H9 (cell line): ENCODE results near the gene FYCO1. TPM values are rescaled to one million over a fixed set of nuclear protein-coding genes. Genes with fewer than 3 reads are reported as not detected.

Experiments used
- DNase-seq: peaks from one replicate; pipeline ENCODE4 v3.0.0-alpha.2; 2017
- H2AFZ ChIP-seq: one replicate; pipeline ENCODE4 v1.6.1; 2013; ENCODE audit warnings: mild to moderate bottlenecking, low read length, control low read depth, moderate library complexity
- H2AK5ac ChIP-seq: 2 replicates; pipeline ENCODE4 v1.6.1; 2013; ENCODE audit warnings: low read length, control low read depth, mixed read lengths; ENCODE audit not compliant: insufficient read length
- H2BK120ac ChIP-seq: one replicate; pipeline ENCODE4 v1.6.1; 2013; ENCODE audit warnings: low read depth, mild to moderate bottlenecking, low read length, control low read depth, inconsistent platforms; ENCODE audit not compliant: poor library complexity, severe bottlenecking
- H2BK12ac ChIP-seq: 2 replicates; pipeline ENCODE4 v1.6.1; 2013; ENCODE audit warnings: low read length, control low read depth, mixed read lengths, low read depth; ENCODE audit not compliant: insufficient read length
- H2BK15ac ChIP-seq: 2 replicates; pipeline ENCODE4 v1.6.1; 2013; ENCODE audit warnings: low read depth, low read length, control low read depth
- H2BK20ac ChIP-seq: one replicate; pipeline ENCODE4 v1.6.1; 2013; ENCODE audit warnings: low read depth, mild to moderate bottlenecking, low read length, control low read depth, inconsistent platforms; ENCODE audit not compliant: poor library complexity, severe bottlenecking
- H2BK5ac ChIP-seq: 2 replicates; pipeline ENCODE4 v1.6.1; 2013; ENCODE audit warnings: low read length, control low read depth, mixed read lengths; ENCODE audit not compliant: insufficient read length
- H3K14ac ChIP-seq: 2 replicates; pipeline ENCODE4 v1.6.1; 2013; ENCODE audit warnings: low read length, control low read depth; ENCODE audit not compliant: insufficient read depth
- H3K18ac ChIP-seq: 2 replicates; pipeline ENCODE4 v1.6.1; 2013; ENCODE audit warnings: low read depth, mild to moderate bottlenecking, mixed read lengths, low read length, control low read depth; ENCODE audit not compliant: insufficient read length
- H3K23ac ChIP-seq: 2 replicates; pipeline ENCODE4 v1.6.1; 2013; ENCODE audit warnings: low read length, control low read depth, mixed read lengths, low read depth; ENCODE audit not compliant: insufficient read length
- H3K23me2 ChIP-seq: 2 replicates; pipeline ENCODE4 v1.6.1; 2013; ENCODE audit warnings: low read depth, mild to moderate bottlenecking, mixed read lengths, low read length, control low read depth; ENCODE audit not compliant: insufficient read length, poor library complexity, severe bottlenecking
- H3K27ac ChIP-seq: 2 replicates; pipeline ENCODE4 v1.5.1; 2013; ENCODE audit warnings: low read length, control low read depth, mixed read lengths, low read depth; ENCODE audit not compliant: insufficient read length
- H3K27me3 ChIP-seq: 2 replicates; pipeline ENCODE4 v1.6.1; 2013; ENCODE audit warnings: low read length, control low read depth, inconsistent platforms; ENCODE audit not compliant: insufficient read depth
- H3K4ac ChIP-seq: 2 replicates; pipeline ENCODE4 v1.6.1; 2013; ENCODE audit warnings: low read depth, mild to moderate bottlenecking, control low read depth, inconsistent platforms, low read length, moderate library complexity
- H3K4me1 ChIP-seq: 2 replicates; pipeline ENCODE4 v1.6.1; 2013; ENCODE audit warnings: low read length, control low read depth, inconsistent platforms; ENCODE audit not compliant: insufficient read depth
- H3K4me2 ChIP-seq: 2 replicates; pipeline ENCODE4 v1.6.1; 2013; ENCODE audit warnings: low read length, control low read depth, mixed read lengths; ENCODE audit not compliant: insufficient read length, insufficient read depth
- H3K56ac ChIP-seq: 2 replicates; pipeline ENCODE4 v1.6.1; 2013; ENCODE audit warnings: low read depth, mild to moderate bottlenecking, mixed read lengths, low read length, control low read depth; ENCODE audit not compliant: insufficient read length
- H3K79me1 ChIP-seq: 2 replicates; pipeline ENCODE4 v1.6.1; 2013; ENCODE audit warnings: low read depth, mild to moderate bottlenecking, moderate library complexity, low read length, control low read depth, inconsistent platforms; ENCODE audit not compliant: insufficient read depth, poor library complexity, severe bottlenecking
- H3K79me2 ChIP-seq: 2 replicates; pipeline ENCODE4 v1.6.1; 2013; ENCODE audit warnings: low read length, control low read depth, inconsistent platforms; ENCODE audit not compliant: insufficient read depth
- H3K9ac ChIP-seq: 2 replicates; pipeline ENCODE4 v1.6.1; 2013; ENCODE audit warnings: low read length, control low read depth, mixed read lengths; ENCODE audit not compliant: insufficient read length; ENCODE audit errors: extremely low read depth
- H3K9me3 ChIP-seq: one replicate; pipeline ENCODE4 v1.6.1; 2013; ENCODE audit warnings: low read depth, low read length, inconsistent platforms; ENCODE audit not compliant: control insufficient read depth
- H3T11ph ChIP-seq: one replicate; pipeline ENCODE4 v1.6.1; 2013; ENCODE audit warnings: mild to moderate bottlenecking, low read length, control low read depth, inconsistent platforms
- H4K20me1 ChIP-seq: one replicate; pipeline ENCODE4 v1.6.1; 2013; ENCODE audit not compliant: control insufficient read depth, insufficient read length, insufficient read depth
- H4K5ac ChIP-seq: 2 replicates; pipeline ENCODE4 v1.6.1; 2013; ENCODE audit warnings: low read depth, mild to moderate bottlenecking, mixed read lengths, low read length, control low read depth; ENCODE audit not compliant: insufficient read length
- H4K8ac ChIP-seq: replicated peaks from 2 replicates; pipeline ENCODE4 v1.6.1; 2013; ENCODE audit warnings: low read length, control low read depth, mixed read lengths, low read depth; ENCODE audit not compliant: insufficient read length
- H4K91ac ChIP-seq: 2 replicates; pipeline ENCODE4 v1.6.1; 2013; ENCODE audit warnings: low read depth, mild to moderate bottlenecking, moderate library complexity, mixed read lengths, low read length, control low read depth; ENCODE audit not compliant: insufficient read length
- H3K27ac Mint-ChIP-seq, 3 experiments: 2 replicates in 2 of 3; 3 replicates in 1 of 3; pipeline ENCODE4 v1.8.0; 2020 to 2021; ENCODE audit warnings: mixed read lengths in 3 of 3, mild to moderate bottlenecking in 1 of 3, moderate library complexity in 1 of 3
- H3K27me3 Mint-ChIP-seq: 2 replicates; pipeline ENCODE4 v1.8.0; 2021; ENCODE audit warnings: low read depth, mild to moderate bottlenecking, moderate library complexity, mixed read lengths
- H3K36me3 Mint-ChIP-seq, 3 experiments: 2 replicates in 2 of 3; 3 replicates in 1 of 3; pipeline ENCODE4 v1.8.0; 2020 to 2021; ENCODE audit warnings: low read depth in 3 of 3, mixed read lengths in 3 of 3; ENCODE audit not compliant: insufficient read depth in 1 of 3
- H3K4me1 Mint-ChIP-seq, 2 experiments: 2 replicates each; pipeline ENCODE4 v1.8.0; 2020; ENCODE audit warnings: mixed read lengths in 2 of 2
- H3K4me3 Mint-ChIP-seq, 2 experiments: 2 replicates in 1 of 2; 3 replicates in 1 of 2; pipeline ENCODE4 v1.8.0; 2020 to 2021; ENCODE audit warnings: mild to moderate bottlenecking in 2 of 2, mixed read lengths in 2 of 2, moderate library complexity in 1 of 2
- H3K9me3 Mint-ChIP-seq, 2 experiments: 2 replicates in 1 of 2; 3 replicates in 1 of 2; pipeline ENCODE4 v1.8.0; 2020; ENCODE audit warnings: mild to moderate bottlenecking in 2 of 2, mixed read lengths in 2 of 2, moderate library complexity in 1 of 2
- WGBS: extraction: QIAGEN DNeasy Blood & Tissue Kit; methylation state at CpG from one replicate; pipeline ENCODE4 v1.1.7; 2013; ENCODE audit warnings: missing lambda C conversion rate, low lambda C conversion rate, mixed read lengths; ENCODE audit not compliant: insufficient read length; ENCODE audit errors: extremely low coverage; 5-methylcytosine and 5-hydroxymethylcytosine counted together
- total RNA-seq: library from RNA; stranded (reverse); gene quantifications from 2 replicates; pipeline ENCODE4 v1.2.1, GENCODE V29; 2021
- TF ChIP-seq, protein P1 (sequence below): fragments of 200-600 bp; sonication (generic); conservative IDR thresholded peaks from 3 replicates; pipeline ENCODE4 v1.8.0; 2021; ENCODE audit warnings: antibody characterized with exemption, mild to moderate bottlenecking

FYCO1 gene
- total RNA-seq, 1 experiment from 2014 or later: 10.4 TPM

DNA sequence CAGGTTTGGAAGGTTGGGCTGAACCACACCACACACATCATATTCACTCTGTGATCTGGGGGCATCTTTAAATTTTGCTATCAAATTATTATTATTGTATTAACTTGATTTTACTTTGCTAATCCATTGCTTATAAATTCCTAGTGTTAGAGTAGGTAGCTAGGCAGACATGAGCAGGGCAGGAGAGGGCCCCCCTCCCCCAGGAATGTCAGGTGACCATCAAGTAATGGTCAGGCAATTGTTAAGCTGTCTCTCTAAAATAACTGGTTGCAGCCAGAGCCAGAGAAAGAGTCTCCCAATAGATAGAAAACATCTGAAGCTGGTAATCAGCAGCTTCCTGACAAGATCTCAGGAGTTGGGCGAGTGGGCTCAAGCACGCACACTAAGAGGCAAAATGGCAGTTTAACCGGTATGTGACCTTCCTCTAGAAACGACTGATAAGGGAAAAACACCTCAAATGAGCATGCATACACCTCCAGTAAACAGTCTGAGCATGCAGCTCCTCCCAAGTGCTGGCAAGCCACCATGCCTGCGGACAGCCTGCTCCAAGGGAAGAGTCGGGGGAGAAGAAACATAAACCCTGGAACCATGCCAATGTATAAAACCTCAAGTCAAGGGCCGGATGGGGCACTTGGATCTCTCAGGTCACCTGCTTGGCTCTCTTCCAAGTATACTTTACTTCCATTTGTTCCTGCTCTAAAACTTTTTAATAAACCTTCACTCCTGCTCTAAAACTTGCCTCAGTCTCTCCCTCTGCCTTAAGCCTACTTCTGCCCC is 55.4 kb downstream of the FYCO1 start:
- Histone ChIP-seq H3K9ac (no peak overlapping the region), H4K91ac (no peak overlapping the region), H3K79me1 (no peaks in the 10 kb centered on the region), H3K79me2 (no peaks in the 10 kb centered on the region), H3K4me2 (no peak overlapping the region), H2BK15ac (no peak overlapping the region), H3K9me3 (no peaks in the 10 kb centered on the region), H4K20me1 (no peaks in the 10 kb centered on the region), H3K4me1 (no peaks in the 10 kb centered on the region), H3K18ac (no peak overlapping the region), H2BK12ac (no peak overlapping the region), H3K27ac (no peak overlapping the region), H2BK5ac (no peak overlapping the region), H3K23ac (no peak overlapping the region), H2BK20ac (no peak overlapping the region), H2AK5ac (no peak overlapping the region), H2BK120ac (no peak overlapping the region), H4K5ac (no peak overlapping the region), H3K56ac (no peak overlapping the region), H3K27me3 (no peaks in the 10 kb centered on the region), H3T11ph (no peak overlapping the region), H3K4ac (no peak overlapping the region), H4K8ac (no peak overlapping the region), H3K23me2 (no peaks in the 10 kb centered on the region), H2AFZ (no peak overlapping the region), H3K14ac (no peak overlapping the region)
- no peak overlapping the region for H3K4me3 Mint-ChIP-seq
- no CpG with 5 or more reads among the region's 7 CpGs for WGBS
- TF ChIP-seq, protein P1, sequence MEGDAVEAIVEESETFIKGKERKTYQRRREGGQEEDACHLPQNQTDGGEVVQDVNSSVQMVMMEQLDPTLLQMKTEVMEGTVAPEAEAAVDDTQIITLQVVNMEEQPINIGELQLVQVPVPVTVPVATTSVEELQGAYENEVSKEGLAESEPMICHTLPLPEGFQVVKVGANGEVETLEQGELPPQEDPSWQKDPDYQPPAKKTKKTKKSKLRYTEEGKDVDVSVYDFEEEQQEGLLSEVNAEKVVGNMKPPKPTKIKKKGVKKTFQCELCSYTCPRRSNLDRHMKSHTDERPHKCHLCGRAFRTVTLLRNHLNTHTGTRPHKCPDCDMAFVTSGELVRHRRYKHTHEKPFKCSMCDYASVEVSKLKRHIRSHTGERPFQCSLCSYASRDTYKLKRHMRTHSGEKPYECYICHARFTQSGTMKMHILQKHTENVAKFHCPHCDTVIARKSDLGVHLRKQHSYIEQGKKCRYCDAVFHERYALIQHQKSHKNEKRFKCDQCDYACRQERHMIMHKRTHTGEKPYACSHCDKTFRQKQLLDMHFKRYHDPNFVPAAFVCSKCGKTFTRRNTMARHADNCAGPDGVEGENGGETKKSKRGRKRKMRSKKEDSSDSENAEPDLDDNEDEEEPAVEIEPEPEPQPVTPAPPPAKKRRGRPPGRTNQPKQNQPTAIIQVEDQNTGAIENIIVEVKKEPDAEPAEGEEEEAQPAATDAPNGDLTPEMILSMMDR: no peak
- peaks cover 9 to 27% (median 23%) of the 10 kb centered on the region in 3 experiments; a peak in 5 of 7 replicates for H3K36me3 Mint-ChIP-seq
- H3K9me3 Mint-ChIP-seq: no peaks in the 10 kb centered on the region
- H3K4me1 Mint-ChIP-seq: peaks cover 16 to 20% of the 10 kb centered on the region in 2 experiments
- H3K27me3 Mint-ChIP-seq: no peaks in the 10 kb centered on the region
- no peak for DNase-seq
- no peak overlapping the region; a peak in 1 of 7 replicates for H3K27ac Mint-ChIP-seq
